Stimulated activated CD4-positive, alpha-beta T cell treated with anti-CD3 and anti-CD28 coated beads, Interleukin-1b, Interleukin-23, amount 100 ng/mL, for 4 hours (primary cell): ENCODE results near the gene PTPRG.
"Not testable (repeated sequence)": the region's sequence is repeated elsewhere in the genome, so short reads cannot be mapped to it uniquely, and the experiment has no call there.

Experiments
- DNase-seq, 2 donors: peaks; one replicate each; pipeline ENCODE4 v3.0.0-alpha.2; 2020; ENCODE audit warnings: low read depth in 2 of 2

PTPRG gene

DNA sequence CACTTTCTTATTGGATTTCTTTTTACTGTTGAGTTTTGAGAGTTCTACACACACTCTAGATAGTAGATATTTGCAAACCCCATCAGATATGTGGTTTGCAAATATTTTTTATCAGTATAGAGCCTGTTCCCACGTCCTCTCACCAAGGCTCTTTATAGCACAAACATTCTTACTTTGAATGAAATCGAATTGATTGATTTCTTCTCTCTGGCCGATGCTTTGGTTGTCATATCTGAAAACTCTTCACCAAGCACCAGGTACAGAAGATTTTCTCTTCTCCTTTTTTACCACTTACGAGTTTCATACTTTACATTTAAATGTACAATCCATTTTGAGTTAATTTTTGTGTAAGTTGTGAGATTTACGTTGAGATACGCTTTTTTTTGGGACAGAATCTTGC is 163.4 kb downstream of the PTPRG start:
- DNase-seq = no peak

- no peak for DNase-seq
These were observed 164.5 kb downstream of the PTPRG start for GRCh38 chr3:61725851-61726333.

DNA sequence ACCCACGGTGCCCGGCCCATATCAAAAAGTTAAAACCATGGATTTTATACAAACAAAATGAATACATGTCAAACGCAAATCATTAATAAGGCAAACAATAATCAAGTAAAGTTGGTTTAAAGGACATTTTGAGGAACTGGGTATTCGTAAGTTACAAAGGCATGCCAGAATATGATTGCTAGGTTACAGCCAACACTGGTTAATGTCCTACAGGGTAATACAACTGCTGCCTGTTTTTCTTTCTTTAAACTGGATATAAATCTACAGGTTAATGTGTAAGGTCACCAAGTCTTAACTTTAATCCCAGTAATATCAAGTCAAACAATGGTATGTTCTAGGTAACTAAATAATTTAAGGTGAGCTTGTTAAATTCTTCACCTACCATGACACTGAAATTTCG is 166.1 kb downstream of the PTPRG start:
- no peak for DNase-seq

DNA sequence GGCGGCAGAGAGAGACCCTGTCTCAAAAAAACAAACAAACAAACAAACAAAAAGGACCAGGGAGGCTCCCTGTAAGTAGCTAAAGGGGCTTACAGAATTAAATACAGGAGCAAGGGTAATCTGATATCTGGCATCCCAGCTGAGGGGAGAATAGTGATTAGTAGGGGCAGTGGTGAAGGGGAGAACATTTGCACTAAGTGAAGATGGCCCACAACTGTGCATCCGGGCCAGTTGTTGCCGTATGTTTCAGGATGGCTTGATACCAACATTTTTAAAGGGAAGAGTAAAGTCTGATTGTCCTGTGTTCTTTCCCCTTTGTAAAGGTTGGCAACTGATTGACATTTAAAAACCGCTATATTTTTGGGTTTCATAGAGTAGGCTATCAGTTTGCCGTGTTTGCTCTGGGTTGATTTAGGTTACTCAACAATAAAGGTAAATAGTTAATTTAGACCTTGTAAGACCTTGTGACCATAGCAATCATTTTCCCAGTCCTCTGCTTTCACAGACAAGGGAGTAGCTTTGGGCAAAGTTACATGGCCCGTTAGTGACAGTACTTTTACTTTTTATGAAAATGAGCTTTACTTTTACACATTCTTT is 167.8 kb downstream of the PTPRG start:
- no peak for DNase-seq

- no peak for DNase-seq
These were observed 168.7 kb downstream of the PTPRG start for GRCh38 chr3:61730056-61730455.

DNA sequence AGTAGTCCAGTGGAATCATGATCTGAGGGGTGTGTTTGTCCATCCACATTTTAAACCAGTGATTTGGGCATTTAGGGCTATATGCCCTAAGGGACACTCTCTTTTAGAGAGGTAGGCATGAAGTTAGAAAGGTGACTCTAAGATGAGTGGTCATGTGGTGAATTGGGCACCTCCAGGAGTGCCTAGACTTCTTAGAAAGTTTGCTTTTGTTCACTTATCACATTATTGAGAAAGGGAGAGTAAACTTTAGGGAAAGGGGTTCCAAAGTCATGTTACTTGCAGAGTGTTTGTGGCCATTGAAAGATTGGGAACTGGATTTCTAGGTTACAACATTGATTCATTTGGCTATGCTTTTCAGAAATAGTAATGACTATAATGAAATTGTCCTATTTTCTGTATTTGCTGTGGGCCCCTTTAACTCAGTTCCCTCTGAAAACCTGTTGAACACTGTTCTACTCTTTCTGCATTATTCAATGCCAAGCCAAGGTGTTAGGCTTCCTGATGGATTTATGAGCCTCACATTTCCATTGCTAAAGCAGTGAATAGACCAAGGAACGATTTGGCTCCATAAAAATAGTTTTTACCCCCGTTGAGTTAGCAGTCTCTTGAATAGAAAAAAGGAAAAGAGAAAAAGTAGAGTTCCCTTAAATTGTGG is 169.3 kb downstream of the PTPRG start:
- no peak for DNase-seq

DNA sequence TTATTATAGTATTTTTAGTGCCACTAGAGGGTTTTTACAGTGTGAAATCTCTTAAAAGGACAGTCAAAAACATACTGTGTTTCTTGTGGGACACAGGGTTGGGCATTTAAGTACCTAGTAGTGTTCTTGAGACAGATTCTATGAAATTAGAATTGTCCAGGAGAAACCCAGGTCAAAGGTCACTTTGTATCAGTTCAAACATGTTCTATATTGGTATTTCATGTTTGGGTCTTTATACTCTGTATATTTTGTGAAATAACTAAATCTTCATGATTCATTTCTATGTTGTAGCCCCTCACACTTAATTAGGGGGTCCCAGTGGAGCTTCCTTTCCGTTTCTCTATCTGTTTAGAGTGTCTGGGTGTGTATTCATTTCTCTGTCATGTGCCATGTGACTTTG is 171.6 kb downstream of the PTPRG start:
- no peak for DNase-seq

GRCh38 chr3:61733876-61734275 is 172.5 kb downstream of the PTPRG start:
- DNase-seq = no peak

DNA sequence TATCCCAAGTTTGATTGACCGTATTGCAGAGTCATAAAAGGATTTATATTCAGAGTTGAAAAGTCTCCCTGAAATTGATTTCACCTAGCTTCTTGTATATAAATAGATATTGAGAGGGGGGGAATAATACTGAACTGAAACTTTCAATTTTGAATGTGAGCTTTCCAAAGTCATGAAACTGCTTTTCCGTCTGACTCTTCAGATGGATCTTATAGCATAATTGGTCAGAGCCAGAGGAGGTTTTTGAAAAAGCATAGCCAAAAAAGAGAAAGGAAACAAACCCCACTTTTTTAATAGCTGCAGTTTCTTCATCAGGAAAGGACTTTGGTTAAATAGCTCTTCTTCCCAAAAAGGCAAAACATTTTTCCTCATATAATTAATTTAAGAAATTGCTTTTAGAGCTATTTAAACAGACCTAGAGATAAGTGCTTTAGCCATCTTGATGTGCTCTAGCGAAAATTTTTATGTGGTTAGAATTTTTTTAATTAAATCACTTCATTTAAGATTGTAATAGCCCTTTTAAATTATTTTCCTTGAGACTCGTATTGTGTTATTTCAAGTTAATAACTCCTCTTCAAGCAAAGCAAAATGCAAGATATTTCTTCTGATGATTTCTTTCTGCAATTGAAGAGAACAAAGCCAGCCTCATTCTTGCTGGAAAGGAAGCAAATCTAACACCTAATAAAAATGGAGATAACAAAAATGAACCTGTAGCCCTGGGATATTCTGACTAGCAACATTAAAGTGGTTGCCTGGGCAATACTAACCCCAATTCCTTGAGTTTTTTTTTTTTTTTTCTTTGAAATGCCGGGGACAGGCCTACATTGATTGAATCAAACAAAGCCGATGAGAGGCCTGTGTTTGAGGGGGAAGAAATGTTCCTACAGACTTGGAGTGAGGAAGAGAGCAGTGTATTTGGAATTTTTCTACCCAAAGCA is 173.6 kb downstream of the PTPRG start:
- DNase-seq = no peak

DNA sequence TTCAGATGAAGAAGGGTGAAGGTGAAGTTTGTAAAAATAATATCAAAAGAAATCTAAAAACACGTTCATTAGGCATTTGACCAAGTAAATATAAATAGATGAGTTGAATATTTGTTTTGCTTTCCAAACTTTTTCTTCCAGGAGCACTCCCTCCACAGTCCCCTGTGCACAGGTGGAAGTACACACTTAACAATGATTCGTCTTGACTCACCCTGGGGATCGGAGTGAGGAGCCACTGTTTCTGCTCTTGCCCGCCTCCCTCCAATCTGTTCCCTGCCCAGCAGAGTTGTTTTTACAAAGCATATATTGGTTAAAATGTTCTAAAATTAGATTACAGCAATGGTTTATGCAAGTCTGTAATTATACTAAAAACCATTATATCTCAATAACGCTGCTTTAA is 175.1 kb downstream of the PTPRG start:
- no peak for DNase-seq

DNA sequence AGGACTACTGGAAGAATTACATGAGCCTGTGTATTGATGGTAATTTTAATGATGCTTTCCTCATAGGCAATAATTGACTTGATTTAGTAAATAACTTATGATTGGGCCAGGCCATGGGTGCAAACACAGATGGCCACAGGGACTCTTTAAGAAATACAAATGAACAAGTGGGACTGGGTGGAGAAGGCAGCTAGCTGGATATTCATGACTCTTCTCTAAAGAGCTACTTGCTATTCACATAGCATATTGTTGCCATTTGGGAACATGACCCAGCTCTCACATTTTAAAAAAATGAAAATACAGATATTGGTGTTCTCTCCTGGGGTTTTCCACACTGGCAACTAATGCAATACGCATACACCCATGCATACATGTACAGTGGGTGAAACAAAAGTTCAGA is 178.3 kb downstream of the PTPRG start:
- DNase-seq = no peak

DNA sequence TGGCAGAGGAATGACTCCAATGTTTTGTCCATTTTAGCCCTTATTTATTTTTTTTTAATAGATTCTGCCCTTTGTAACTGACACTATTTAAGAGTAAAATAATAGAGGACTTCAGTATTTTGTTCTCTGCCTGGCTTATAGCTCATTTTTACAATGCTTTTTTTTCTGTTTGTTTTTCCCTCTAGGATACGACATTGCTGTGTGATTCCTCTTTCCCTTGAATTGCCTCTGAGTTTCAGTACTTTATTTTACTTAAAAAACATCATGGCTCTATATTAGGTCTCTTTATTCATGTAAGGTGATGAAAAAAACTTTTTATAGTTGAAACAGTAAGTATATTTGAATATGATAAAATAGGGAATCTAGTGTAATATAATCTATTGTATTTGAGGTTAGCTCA is 179.1 kb downstream of the PTPRG start:
- DNase-seq = no peak

GRCh38 chr3:61741551-61741950 is 180.2 kb downstream of the PTPRG start:
- no peak for DNase-seq

DNA sequence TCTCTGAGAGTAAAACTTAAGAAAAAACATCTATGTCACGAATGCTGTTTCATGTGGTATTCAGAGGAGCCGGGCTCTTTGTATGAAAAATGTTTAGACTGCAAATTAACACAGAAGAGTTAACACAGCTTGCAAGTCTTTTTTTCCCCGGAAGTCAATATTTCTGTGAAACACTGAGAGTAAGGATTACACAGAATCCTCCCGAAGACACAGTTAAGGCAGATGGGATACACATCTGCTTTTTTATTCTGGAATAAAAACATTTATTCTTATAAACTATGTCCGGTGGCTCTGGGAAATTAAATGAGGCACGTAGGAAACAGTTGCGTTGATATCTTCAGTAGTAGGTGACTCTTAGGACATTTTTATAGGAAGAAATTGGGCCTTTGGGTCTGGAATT is 180.6 kb downstream of the PTPRG start:
- DNase-seq = no peak

GRCh38 chr3:61743067-61743466 is 181.7 kb downstream of the PTPRG start:
- DNase-seq = no peak

- no peak for DNase-seq
These were observed 182.4 kb downstream of the PTPRG start for GRCh38 chr3:61743686-61744242.

DNA sequence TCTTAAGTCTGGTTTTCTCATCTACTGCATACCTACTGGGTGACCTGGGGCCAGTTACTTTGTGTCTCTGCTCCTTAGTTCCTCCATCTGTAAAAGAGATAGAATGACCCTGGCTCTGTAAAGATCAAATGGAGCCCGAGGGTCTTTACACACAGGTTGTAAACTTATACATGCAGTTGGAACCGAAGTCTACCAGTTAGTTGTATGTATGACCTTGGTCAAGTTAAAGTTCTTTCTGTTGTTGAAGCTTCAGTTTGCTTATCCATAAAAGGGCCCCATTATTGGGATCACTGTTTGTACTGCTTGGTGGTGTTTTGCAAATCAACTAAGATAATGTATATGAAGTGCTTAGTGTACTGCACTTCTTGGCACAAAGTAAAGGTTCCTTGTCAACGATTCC is 186.9 kb downstream of the PTPRG start:
- no peak for DNase-seq

DNA sequence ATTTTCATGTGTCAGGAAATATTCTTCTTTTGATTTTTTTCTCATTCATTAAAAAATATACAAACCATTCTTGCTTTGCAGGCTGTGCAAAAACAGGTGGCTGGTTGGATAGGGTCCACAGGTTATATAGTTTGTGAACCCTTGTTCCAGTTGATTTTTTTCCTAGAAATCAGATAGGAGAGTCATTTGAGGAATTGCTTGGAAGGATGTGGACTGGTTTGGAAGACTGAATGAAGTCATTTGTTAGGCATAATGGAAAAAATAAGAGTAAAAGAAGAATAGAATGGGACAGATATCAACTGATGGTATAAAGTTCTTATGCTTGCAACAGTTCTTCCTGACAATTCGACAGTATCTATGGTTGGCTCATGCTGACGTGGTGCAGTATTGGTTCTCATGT is 189.4 kb downstream of the PTPRG start:
- DNase-seq = no peak

DNA sequence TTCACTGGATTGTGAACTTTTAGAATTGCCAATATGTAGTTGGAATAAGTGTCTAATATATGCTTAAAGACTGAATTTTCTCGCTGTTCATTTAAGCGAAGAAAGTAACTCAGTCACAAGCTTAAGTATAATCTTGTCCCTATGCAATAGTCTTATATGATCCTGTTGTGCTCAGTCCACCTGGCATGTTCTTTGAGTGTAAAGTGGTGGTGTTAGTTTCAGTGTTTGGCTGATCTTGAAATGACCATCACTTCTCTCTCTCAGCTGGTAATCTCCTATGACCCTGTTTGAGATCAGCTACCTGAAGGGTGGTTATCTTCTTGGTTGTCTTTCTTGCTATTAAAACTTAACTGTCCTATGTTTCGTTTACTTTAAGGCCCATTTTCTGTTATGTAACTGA is 197.5 kb downstream of the PTPRG start:
- no peak for DNase-seq

GRCh38 chr3:61760783-61761182 is 199.4 kb downstream of the PTPRG start:
- not testable (repeated sequence) for DNase-seq

DNA sequence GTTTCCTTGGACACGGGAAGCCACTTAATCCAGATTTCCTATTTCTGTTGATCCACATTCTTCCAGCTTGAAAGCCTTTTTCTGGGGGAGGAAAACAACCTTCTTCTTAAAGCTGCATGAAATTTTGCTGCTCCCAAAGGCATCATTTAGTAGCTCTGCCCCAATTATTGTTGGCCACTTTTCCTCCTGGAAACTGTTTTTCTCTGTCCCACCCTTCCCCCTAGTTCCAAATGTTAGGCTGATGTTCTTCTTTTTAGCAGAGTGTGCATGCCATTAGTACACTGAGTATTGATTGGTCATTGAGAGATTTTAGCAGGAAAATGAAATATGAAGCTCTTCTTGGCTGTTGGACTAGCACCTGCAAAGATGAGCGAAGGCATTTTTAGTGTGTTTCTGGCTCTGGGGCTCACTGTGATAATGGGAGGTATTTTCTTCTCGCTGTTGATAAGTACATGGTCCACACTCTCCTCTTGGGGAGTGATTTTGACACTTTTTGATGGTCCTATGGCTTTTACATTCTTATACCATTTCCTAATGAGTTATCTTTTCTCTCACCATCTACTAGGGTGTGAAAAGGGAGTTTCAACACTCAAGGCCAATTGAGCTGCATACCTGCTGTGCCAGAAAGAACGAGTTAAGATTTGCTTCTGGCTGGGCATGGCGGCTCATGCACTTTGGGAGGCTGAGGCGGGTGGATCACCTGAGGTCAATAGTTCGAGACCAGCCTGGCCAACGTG is 200.5 kb downstream of the PTPRG start:
- DNase-seq = no peak
